SK-N-SH (cell line): ENCODE data around the gene TULP4. TPM values are rescaled to one million over a fixed set of nuclear protein-coding genes. Genes with fewer than 3 reads are reported as not detected.

Experiments
- CTCF ChIA-PET: fragments of 300-600, 350-600 bp; formaldehyde crosslinking; extraction: SDS; loops from one replicate; lab custom pipeline; 2021; lab: Yijun Ruan, JAX
- POLR2A ChIA-PET: fragments of 350-600 bp; sonication (Branson Sonifier 250); formaldehyde crosslinking; extraction: SDS; loops from one replicate; lab custom pipeline; 2020; ENCODE audit warnings: antibody characterized with exemption, inconsistent platforms; lab: Yijun Ruan, JAX
- DNase-seq: peaks from one replicate; pipeline ENCODE4 v3.0.0; 2012
- H2AFZ ChIP-seq: fragments of 200-600 bp; sonication (generic); 2 replicates; pipeline ENCODE4 v1.8.1; 2016; ENCODE audit warnings: antibody characterized with exemption, mild to moderate bottlenecking, low read depth
- H3F3A ChIP-seq: fragments of 200-600 bp; sonication (generic); replicated peaks from 2 replicates; pipeline ENCODE3; 2016; ENCODE audit warnings: antibody characterized with exemption, mild to moderate bottlenecking; ENCODE audit not compliant: insufficient read depth
- H3K27ac ChIP-seq, 2 experiments: fragments of 200-500 bp in 1 of 2; fragments of 200-600 bp in 1 of 2; sonication (Bioruptor generic) in 1 of 2; sonication (generic), shearing (Covaris generic) in 1 of 2; 2 replicates each; pipeline versions ENCODE4 v1.5.1 to v1.6.1; 2014 to 2016; ENCODE audit warnings: low read depth in 2 of 2, inconsistent platforms in 1 of 2, low read length in 1 of 2, mild to moderate bottlenecking in 1 of 2, mixed read lengths in 1 of 2
- H3K27me3 ChIP-seq: fragments of 200-600 bp; sonication (generic), shearing (Covaris generic); 2 replicates; pipeline ENCODE4 v1.6.1; 2016; ENCODE audit warnings: mixed run types; ENCODE audit not compliant: insufficient read depth
- H3K36me3 ChIP-seq, 2 experiments: fragments of 200-500 bp in 1 of 2; fragments of 200-600 bp in 1 of 2; sonication (Bioruptor generic) in 1 of 2; sonication (generic) in 1 of 2; replicated peaks in 1 of 2; 2 replicates each; pipeline versions ENCODE3 to v1.5.1; 2014 to 2016; ENCODE audit warnings: low read length in 1 of 2, mild to moderate bottlenecking in 1 of 2; ENCODE audit not compliant: insufficient read depth in 2 of 2, control insufficient read depth in 1 of 2
- H3K4me1 ChIP-seq, 2 experiments: fragments of 200-500 bp in 1 of 2; fragments of 200-600 bp in 1 of 2; sonication (Bioruptor generic) in 1 of 2; sonication (generic), shearing (Covaris generic) in 1 of 2; 2 replicates each; pipeline versions ENCODE4 v1.5.1 to v1.6.1; 2014 to 2016; ENCODE audit warnings: low read depth in 1 of 2, low read length in 1 of 2, mixed run types in 1 of 2; ENCODE audit not compliant: insufficient read depth in 2 of 2, control insufficient read depth in 1 of 2
- H3K4me2 ChIP-seq: fragments of 200-600 bp; sonication (generic), shearing (Covaris generic); 2 replicates; pipeline ENCODE4 v1.6.1; 2017; ENCODE audit warnings: mixed run types
- H3K4me3 ChIP-seq, 2 experiments: fragments of 200-500 bp in 1 of 2; fragments of 200-600 bp in 1 of 2; sonication (Bioruptor generic) in 1 of 2; sonication (generic), shearing (Covaris generic) in 1 of 2; 2 replicates each; pipeline versions ENCODE4 v1.5.1 to v1.8.1; 2014 to 2016; ENCODE audit warnings: low read depth in 2 of 2, inconsistent platforms in 1 of 2, low read length in 1 of 2, mild to moderate bottlenecking in 1 of 2, mixed read lengths in 1 of 2, moderate library complexity in 1 of 2
- H3K79me2 ChIP-seq: fragments of 200-600 bp; sonication (generic); 2 replicates; pipeline ENCODE4 v1.8.1; 2017; ENCODE audit warnings: mild to moderate bottlenecking; ENCODE audit not compliant: insufficient read depth
- H3K9ac ChIP-seq: fragments of 200-600 bp; sonication (generic); 2 replicates; pipeline ENCODE4 v1.6.1; 2017; ENCODE audit warnings: mixed run types
- H3K9me2 ChIP-seq: fragments of 200-600 bp; sonication (generic); 2 replicates; pipeline ENCODE4 v1.6.1; 2017; ENCODE audit warnings: mixed run types
- H3K9me3 ChIP-seq: fragments of 200-600 bp; sonication (generic); 2 replicates; pipeline ENCODE4 v1.6.1; 2017; ENCODE audit warnings: mixed run types, mild to moderate bottlenecking, moderate library complexity
- H4K20me1 ChIP-seq: fragments of 200-600 bp; sonication (generic); 2 replicates; pipeline ENCODE4 v1.6.1; 2017; ENCODE audit warnings: mild to moderate bottlenecking, mixed run types; ENCODE audit not compliant: insufficient read depth
- ELF1 ChIP-seq: IDR thresholded peaks from 2 replicates; pipeline ENCODE4 v1.4.0; 2012
- EP300 ChIP-seq, 2 experiments: IDR thresholded peaks; 2 replicates each; pipeline versions ENCODE4 v1.4.0 to v1.6.1; 2012; ENCODE audit warnings: borderline replicate concordance in 1 of 2, low read depth in 1 of 2, low read length in 1 of 2
- EZH2phosphoT487 ChIP-seq: fragments of 200-600 bp; sonication (generic); IDR thresholded peaks from 2 replicates; pipeline ENCODE4 v1.6.1; 2017; ENCODE audit warnings: low read depth, mixed run types, mild to moderate bottlenecking, antibody characterized with exemption, moderate library complexity, borderline replicate concordance
- MXI1 ChIP-seq: IDR thresholded peaks from 2 replicates; pipeline ENCODE4 v1.6.1; 2012; ENCODE audit warnings: mild to moderate bottlenecking, low read depth, low read length, improper control_type of control experiment
- RAD21 ChIP-seq: IDR thresholded peaks from 2 replicates; pipeline ENCODE4 v1.6.1; 2012; ENCODE audit warnings: mild to moderate bottlenecking, low read length
- RCOR1 ChIP-seq: fragments of 150-350 bp; IDR thresholded peaks from 2 replicates; pipeline ENCODE4 v1.6.1; 2017; ENCODE audit warnings: antibody characterized with exemption, low read length
- RFX5 ChIP-seq: IDR thresholded peaks from 2 replicates; pipeline ENCODE4 v1.6.1; 2012; ENCODE audit warnings: mild to moderate bottlenecking, improper control_type of control experiment, low read length
- WGBS: methylation state at CpG from one replicate; pipeline ENCODE4 v1.1.6; 2017; ENCODE audit warnings: low lambda C conversion rate; 5-methylcytosine and 5-hydroxymethylcytosine counted together
- polyA plus RNA-seq, 3 experiments: library from polyadenylated mRNA; depleted of rRNA; stranded (reverse); fragments of >200 nt; gene quantifications; 2 replicates each; pipeline ENCODE4 v1.2.3, GENCODE V29; 2012
- TF ChIP-seq, protein P1 (sequence below): IDR thresholded peaks from 2 replicates; pipeline ENCODE4 v1.4.0; 2012; ENCODE audit warnings: low read depth, borderline replicate concordance
- TF ChIP-seq, protein P2 (sequence below): IDR thresholded peaks from 2 replicates; pipeline ENCODE4 v1.4.0; 2012; ENCODE audit warnings: low read depth, borderline replicate concordance

TULP4 gene
- polyA plus RNA-seq, 1 of the 3 experiments (the other 2 are of a cell fraction) = 5.9 TPM

- Histone ChIP-seq H2AFZ (no peak overlapping the region), H3F3A (peaks cover 5% of the 10 kb centered on the region), H3K27ac (no peak overlapping the region), H3K36me3 (no peaks in the 10 kb centered on the region), H3K9ac (no peak overlapping the region), H3K9me2 (no peaks in the 10 kb centered on the region), H3K4me3 (no peak overlapping the region), H3K27me3 (no peaks in the 10 kb centered on the region), H3K9me3 (no peaks in the 10 kb centered on the region), H3K4me1 (peaks cover 0 to 20% of the 10 kb centered on the region in 2 experiments; a peak in 1 of 4 replicates), H4K20me1 (no peaks in the 10 kb centered on the region), H3K79me2 (no peaks in the 10 kb centered on the region), H3K4me2 (no peak overlapping the region)
- CTCF ChIA-PET = no interaction called here
- DNase-seq = no peak
- no peak for TF ChIP-seq EP300 (IDR thresholded peaks at IDR 0.05; ENCODE audit: borderline replicate concordance in 1 of 2, low read depth in 1 of 2, low read length in 1 of 2)
- no peak for TF ChIP-seq MXI1
- TF ChIP-seq, protein P1, sequence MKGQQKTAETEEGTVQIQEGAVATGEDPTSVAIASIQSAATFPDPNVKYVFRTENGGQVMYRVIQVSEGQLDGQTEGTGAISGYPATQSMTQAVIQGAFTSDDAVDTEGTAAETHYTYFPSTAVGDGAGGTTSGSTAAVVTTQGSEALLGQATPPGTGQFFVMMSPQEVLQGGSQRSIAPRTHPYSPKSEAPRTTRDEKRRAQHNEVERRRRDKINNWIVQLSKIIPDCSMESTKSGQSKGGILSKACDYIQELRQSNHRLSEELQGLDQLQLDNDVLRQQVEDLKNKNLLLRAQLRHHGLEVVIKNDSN = no peak
- TF ChIP-seq RCOR1 = no peak
- TF ChIP-seq EZH2phosphoT487 = no peak
- POLR2A ChIA-PET = no interaction called here
These were observed 127.0 kb downstream of the TULP4 start for GRCh38 chr6:158439255-158439654.

DNA sequence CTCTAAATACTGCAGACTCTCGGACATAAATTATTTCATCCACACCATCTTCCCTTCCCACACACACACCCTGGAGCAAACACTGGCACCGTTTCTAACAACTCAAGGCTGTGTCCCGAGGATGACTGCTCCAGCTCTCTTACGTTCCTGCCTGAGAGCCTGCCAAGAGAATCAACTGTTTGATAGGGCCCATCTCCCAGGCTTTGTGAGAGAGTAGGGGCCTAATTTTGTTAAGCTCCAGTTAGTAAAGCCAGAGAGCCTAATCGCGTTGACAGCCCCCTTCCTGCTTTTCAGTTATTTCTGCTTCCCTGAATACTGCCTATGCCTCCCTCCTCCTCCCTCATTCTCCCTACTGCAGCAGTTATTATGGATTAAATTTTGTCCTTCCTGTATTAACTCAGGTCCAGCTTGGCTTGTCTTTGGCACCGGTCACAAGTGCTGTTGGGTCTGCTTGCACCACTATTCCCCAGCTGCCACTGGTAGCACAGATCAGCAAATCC lies 129.5 kb downstream of the TULP4 start:
- ChIA-PET POLR2A (no interaction called here), CTCF (interaction anchor here (0.7 to 1.3 kb wide), 2 partner anchors 221 to 279 kb away, joined by 3 to 6 read pairs; no protein-coding TSS in a partner anchor)
- H3K27ac ChIP-seq = peak overlapping the region in 1 of 2 experiments; percentile 89; a peak in 2 of 4 replicates
- no peaks in the 10 kb centered on the region for H4K20me1 ChIP-seq
- 59% methylated on average over 7 of the region's 7 CpGs for WGBS
- H3K79me2 ChIP-seq = no peaks in the 10 kb centered on the region
- peaks cover 0 to 25% of the 10 kb centered on the region in 2 experiments; a peak in 2 of 4 replicates for H3K4me1 ChIP-seq
- no peak overlapping the region for H2AFZ ChIP-seq
- no peaks in the 10 kb centered on the region for H3K27me3 ChIP-seq
- peaks cover 5% of the 10 kb centered on the region for H3F3A ChIP-seq
- H3K4me2 ChIP-seq = no peak overlapping the region
- no peaks in the 10 kb centered on the region for H3K9me2 ChIP-seq
- TF ChIP-seq ELF1 (no peak), EZH2phosphoT487 (no peak), EP300 (IDR thresholded peaks at IDR 0.05; ENCODE audit: borderline replicate concordance in 1 of 2, low read depth in 1 of 2, low read length in 1 of 2) (peak in 1 of 2 experiments; percentile 43; a peak in 1 of 4 replicates), RFX5 (no peak), RAD21 (0 out of 2 replicates have a peak, but pooled peaks have one; percentile 8)
- TF ChIP-seq, protein P2, sequence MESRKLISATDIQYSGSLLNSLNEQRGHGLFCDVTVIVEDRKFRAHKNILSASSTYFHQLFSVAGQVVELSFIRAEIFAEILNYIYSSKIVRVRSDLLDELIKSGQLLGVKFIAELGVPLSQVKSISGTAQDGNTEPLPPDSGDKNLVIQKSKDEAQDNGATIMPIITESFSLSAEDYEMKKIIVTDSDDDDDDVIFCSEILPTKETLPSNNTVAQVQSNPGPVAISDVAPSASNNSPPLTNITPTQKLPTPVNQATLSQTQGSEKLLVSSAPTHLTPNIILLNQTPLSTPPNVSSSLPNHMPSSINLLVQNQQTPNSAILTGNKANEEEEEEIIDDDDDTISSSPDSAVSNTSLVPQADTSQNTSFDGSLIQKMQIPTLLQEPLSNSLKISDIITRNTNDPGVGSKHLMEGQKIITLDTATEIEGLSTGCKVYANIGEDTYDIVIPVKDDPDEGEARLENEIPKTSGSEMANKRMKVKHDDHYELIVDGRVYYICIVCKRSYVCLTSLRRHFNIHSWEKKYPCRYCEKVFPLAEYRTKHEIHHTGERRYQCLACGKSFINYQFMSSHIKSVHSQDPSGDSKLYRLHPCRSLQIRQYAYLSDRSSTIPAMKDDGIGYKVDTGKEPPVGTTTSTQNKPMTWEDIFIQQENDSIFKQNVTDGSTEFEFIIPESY = no peak
- no peaks in the 10 kb centered on the region for H3K9me3 ChIP-seq
- peak; percentile 62 for DNase-seq
- H3K9ac ChIP-seq = no peak overlapping the region
- no peaks in the 10 kb centered on the region for H3K36me3 ChIP-seq
- H3K4me3 ChIP-seq = no peak overlapping the region
